Measurements from ENCODE around the gene MED12. TPM values are rescaled to one million over a fixed set of nuclear protein-coding genes. Genes with fewer than 3 reads are reported as not detected.

Gene MED12
- total RNA-seq, 1 experiment from 2014 or later, result 51.6 TPM

DNA sequence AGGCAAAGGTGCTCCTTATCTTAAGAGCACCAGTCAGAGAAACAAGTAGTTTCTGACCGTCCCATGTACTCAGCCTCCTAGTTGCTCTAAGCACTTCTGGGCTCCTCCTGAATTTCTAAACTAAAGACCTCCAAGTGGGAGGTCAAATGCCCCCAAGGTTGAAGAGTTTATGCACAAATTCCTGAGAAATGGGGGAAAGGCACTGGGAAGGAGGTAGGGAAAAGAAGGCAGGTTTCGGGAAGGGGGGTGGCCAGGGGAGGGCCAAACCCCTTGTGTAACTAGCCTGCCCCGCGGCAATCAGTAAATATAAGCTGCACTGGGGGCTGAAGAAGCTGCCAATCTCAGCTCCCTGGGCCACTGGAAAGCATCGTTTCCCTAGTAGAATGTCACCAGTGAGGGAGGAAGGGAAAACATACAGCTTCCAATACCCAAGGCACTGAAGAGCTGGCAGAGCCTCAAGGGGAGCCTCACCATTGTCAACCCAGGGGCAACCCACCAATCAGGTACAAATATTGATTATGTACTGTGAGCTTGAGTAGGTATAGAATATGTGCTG lies 19.4 kb upstream of the MED12 start:
- ChIA-PET CTCF (no interaction called here), POLR2A (ENCODE audit: low non-redundant PET) (no interaction called here)
- intact Hi-C loops (cut with micrococcal nuclease; ENCODE audit: unreplicated experiment), result loop anchor here (5.0 kb wide), 1 partner anchor 78 kb away; no protein-coding TSS in a partner anchor
- H3K36me3 ChIP-seq (ENCODE audit: insufficient read depth, low read length, poor library complexity, severe bottlenecking), result no peaks in the 10 kb centered on the region
- no peak for DNase-seq (ENCODE audit: low spot score)
- no peak overlapping the region for H3K4me3 ChIP-seq (ENCODE audit: low read depth, low read length, poor library complexity, severe bottlenecking)
- peaks cover 10% of the 10 kb centered on the region for H3K4me1 ChIP-seq (ENCODE audit: insufficient read depth, low read length, poor library complexity, severe bottlenecking)
- no peaks in the 10 kb centered on the region for H3K9me3 ChIP-seq (ENCODE audit: low read depth, low read length, poor library complexity, severe bottlenecking)
- BruUV-seq (replicated peaks), result no TSS peak
- H3K27me3 ChIP-seq (replicated peaks; ENCODE audit: insufficient read depth, low read depth, low read length, poor library complexity), result no peaks in the 10 kb centered on the region
- TF ChIP-seq EZH2 (IDR thresholded peaks at IDR 0.05; ENCODE audit: borderline replicate concordance, low read depth, low read length, poor library complexity, severe bottlenecking), result no peak
- TF ChIP-seq, protein P1, sequence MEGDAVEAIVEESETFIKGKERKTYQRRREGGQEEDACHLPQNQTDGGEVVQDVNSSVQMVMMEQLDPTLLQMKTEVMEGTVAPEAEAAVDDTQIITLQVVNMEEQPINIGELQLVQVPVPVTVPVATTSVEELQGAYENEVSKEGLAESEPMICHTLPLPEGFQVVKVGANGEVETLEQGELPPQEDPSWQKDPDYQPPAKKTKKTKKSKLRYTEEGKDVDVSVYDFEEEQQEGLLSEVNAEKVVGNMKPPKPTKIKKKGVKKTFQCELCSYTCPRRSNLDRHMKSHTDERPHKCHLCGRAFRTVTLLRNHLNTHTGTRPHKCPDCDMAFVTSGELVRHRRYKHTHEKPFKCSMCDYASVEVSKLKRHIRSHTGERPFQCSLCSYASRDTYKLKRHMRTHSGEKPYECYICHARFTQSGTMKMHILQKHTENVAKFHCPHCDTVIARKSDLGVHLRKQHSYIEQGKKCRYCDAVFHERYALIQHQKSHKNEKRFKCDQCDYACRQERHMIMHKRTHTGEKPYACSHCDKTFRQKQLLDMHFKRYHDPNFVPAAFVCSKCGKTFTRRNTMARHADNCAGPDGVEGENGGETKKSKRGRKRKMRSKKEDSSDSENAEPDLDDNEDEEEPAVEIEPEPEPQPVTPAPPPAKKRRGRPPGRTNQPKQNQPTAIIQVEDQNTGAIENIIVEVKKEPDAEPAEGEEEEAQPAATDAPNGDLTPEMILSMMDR (conservative IDR thresholded peaks at IDR 0.05; ENCODE audit: low read depth, low read length), result no peak
- H3K27ac ChIP-seq (ENCODE audit: low read depth, low read length, poor library complexity, severe bottlenecking), result no peak overlapping the region

DNA sequence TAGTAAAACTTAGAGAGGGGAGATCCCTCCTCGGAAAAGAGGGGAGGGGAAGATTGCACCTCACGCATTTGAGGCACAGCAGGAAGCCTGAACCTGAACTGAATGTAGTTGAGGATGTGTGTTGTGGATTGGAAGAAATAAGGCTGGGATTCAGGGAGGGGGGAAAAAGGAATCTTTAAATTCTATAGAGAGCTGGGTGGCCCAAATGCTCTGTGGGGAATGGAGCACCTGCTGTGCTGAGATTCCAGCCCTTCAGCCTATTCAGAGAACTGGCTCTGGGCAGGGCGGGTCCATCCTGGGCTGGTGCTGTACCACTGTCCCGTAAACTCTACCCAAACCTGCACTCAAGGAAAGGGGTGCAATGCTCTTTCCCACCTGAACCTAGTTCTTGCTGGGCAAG lies 18.7 kb upstream of the MED12 start:
- Histone ChIP-seq H3K4me3 (ENCODE audit: low read depth, low read length, poor library complexity, severe bottlenecking) (no peak overlapping the region), H3K27ac (ENCODE audit: low read depth, low read length, poor library complexity, severe bottlenecking) (no peak overlapping the region), H3K9me3 (ENCODE audit: low read depth, low read length, poor library complexity, severe bottlenecking) (no peaks in the 10 kb centered on the region), H3K36me3 (ENCODE audit: insufficient read depth, low read length, poor library complexity, severe bottlenecking) (no peaks in the 10 kb centered on the region), H3K4me1 (ENCODE audit: insufficient read depth, low read length, poor library complexity, severe bottlenecking) (peaks cover 11% of the 10 kb centered on the region), H3K27me3 (replicated peaks; ENCODE audit: insufficient read depth, low read depth, low read length, poor library complexity) (no peaks in the 10 kb centered on the region)
- BruUV-seq (replicated peaks), result no TSS peak
- POLR2A ChIA-PET (ENCODE audit: low non-redundant PET), result no interaction called here
- no peak for DNase-seq (ENCODE audit: low spot score)
- CTCF ChIA-PET, result no interaction called here
- no peak for TF ChIP-seq EZH2 (IDR thresholded peaks at IDR 0.05; ENCODE audit: borderline replicate concordance, low read depth, low read length, poor library complexity, severe bottlenecking)
- TF ChIP-seq, protein P1 (conservative IDR thresholded peaks at IDR 0.05; ENCODE audit: low read depth, low read length), result no peak
- intact Hi-C loops (cut with micrococcal nuclease; ENCODE audit: unreplicated experiment), result loop anchor here (5.0 kb wide), 1 partner anchor 78 kb away; no protein-coding TSS in a partner anchor

DNA sequence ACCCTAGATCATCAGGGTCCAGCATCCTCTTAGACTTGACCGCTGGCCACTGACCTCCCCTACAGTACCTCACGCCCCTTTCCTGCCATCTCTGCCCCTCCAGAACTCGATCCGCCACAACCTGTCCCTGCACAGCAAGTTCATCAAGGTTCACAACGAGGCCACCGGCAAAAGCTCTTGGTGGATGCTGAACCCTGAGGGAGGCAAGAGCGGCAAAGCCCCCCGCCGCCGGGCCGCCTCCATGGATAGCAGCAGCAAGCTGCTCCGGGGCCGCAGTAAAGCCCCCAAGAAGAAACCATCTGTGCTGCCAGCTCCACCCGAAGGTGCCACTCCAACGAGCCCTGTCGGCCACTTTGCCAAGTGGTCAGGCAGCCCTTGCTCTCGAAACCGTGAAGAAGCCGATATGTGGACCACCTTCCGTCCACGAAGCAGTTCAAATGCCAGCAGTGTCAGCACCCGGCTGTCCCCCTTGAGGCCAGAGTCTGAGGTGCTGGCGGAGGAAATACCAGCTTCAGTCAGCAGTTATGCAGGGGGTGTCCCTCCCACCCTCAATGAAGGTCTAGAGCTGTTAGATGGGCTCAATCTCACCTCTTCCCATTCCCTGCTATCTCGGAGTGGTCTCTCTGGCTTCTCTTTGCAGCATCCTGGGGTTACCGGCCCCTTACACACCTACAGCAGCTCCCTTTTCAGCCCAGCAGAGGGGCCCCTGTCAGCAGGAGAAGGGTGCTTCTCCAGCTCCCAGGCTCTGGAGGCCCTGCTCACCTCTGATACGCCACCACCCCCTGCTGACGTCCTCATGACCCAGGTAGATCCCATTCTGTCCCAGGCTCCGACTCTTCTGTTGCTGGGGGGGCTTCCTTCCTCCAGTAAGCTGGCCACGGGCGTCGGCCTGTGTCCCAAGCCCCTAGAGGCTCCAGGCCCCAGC lies 17.6 kb upstream of the MED12 start:
- BruUV-seq (replicated peaks), result no TSS peak
- POLR2A ChIA-PET (ENCODE audit: low non-redundant PET), result interaction anchor here (0.6 kb wide), 1 partner anchor 18 kb away, joined by 6 read pairs; the partner anchor contains the start of gene MED12
- DNase-seq (ENCODE audit: low spot score), result no peak
- Histone ChIP-seq H3K27ac (ENCODE audit: low read depth, low read length, poor library complexity, severe bottlenecking) (no peak overlapping the region), H3K36me3 (ENCODE audit: insufficient read depth, low read length, poor library complexity, severe bottlenecking) (no peaks in the 10 kb centered on the region), H3K9me3 (ENCODE audit: low read depth, low read length, poor library complexity, severe bottlenecking) (no peaks in the 10 kb centered on the region), H3K27me3 (replicated peaks; ENCODE audit: insufficient read depth, low read depth, low read length, poor library complexity) (no peaks in the 10 kb centered on the region), H3K4me1 (ENCODE audit: insufficient read depth, low read length, poor library complexity, severe bottlenecking) (peaks cover 11% of the 10 kb centered on the region), H3K4me3 (ENCODE audit: low read depth, low read length, poor library complexity, severe bottlenecking) (no peak overlapping the region)
- TF ChIP-seq, protein P1 (conservative IDR thresholded peaks at IDR 0.05; ENCODE audit: low read depth, low read length), result no peak
- TF ChIP-seq EZH2 (IDR thresholded peaks at IDR 0.05; ENCODE audit: borderline replicate concordance, low read depth, low read length, poor library complexity, severe bottlenecking), result no peak
- intact Hi-C loops (cut with micrococcal nuclease; ENCODE audit: unreplicated experiment), result no loop called here
- CTCF ChIA-PET, result no interaction called here

Measured in A673 (cell line).